ENCODE results near the gene RXRA. TPM values are rescaled to one million over a fixed set of nuclear protein-coding genes. Genes with fewer than 3 reads are reported as not detected.

RXRA gene
- total RNA-seq, 1 donor from 2014 or later = 16.8 TPM

- no peaks in the 10 kb centered on the region for H3K27me3 ChIP-seq (ENCODE audit: control insufficient read depth, insufficient read depth, low read length)
- DNase-seq (ENCODE audit: low read depth) = no peak
- FAIRE-seq = no peak
- H3K36me3 ChIP-seq (ENCODE audit: control insufficient read depth, insufficient read depth, low read length) = no peaks in the 10 kb centered on the region
- TF ChIP-seq, protein P1, sequence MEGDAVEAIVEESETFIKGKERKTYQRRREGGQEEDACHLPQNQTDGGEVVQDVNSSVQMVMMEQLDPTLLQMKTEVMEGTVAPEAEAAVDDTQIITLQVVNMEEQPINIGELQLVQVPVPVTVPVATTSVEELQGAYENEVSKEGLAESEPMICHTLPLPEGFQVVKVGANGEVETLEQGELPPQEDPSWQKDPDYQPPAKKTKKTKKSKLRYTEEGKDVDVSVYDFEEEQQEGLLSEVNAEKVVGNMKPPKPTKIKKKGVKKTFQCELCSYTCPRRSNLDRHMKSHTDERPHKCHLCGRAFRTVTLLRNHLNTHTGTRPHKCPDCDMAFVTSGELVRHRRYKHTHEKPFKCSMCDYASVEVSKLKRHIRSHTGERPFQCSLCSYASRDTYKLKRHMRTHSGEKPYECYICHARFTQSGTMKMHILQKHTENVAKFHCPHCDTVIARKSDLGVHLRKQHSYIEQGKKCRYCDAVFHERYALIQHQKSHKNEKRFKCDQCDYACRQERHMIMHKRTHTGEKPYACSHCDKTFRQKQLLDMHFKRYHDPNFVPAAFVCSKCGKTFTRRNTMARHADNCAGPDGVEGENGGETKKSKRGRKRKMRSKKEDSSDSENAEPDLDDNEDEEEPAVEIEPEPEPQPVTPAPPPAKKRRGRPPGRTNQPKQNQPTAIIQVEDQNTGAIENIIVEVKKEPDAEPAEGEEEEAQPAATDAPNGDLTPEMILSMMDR (IDR thresholded peaks at IDR 0.05; ENCODE audit: insufficient read depth, low read length, severe bottlenecking) = no peak
- no peak overlapping the region for H3K4me3 ChIP-seq (ENCODE audit: low read depth, low read length)
Measured at GRCh38 chr9:134445000-134445399, 118.7 kb downstream of the RXRA start.

GRCh38 chr9:134449180-134449916 lies 123.1 kb downstream of the RXRA start:
- TF ChIP-seq, protein P1 (IDR thresholded peaks at IDR 0.05; ENCODE audit: insufficient read depth, low read length, severe bottlenecking) = peak; percentile 96
- H3K36me3 ChIP-seq (ENCODE audit: control insufficient read depth, insufficient read depth, low read length) = no peaks in the 10 kb centered on the region
- H3K27me3 ChIP-seq (ENCODE audit: control insufficient read depth, insufficient read depth, low read length) = no peaks in the 10 kb centered on the region
- peak; percentile 84 for DNase-seq (ENCODE audit: low read depth)
- H3K4me3 ChIP-seq (ENCODE audit: low read depth, low read length) = no peak overlapping the region
- FAIRE-seq = peak; percentile 66

GRCh38 chr9:134451700-134452458 lies 125.6 kb downstream of the RXRA start:
- FAIRE-seq (no peak), DNase-seq (ENCODE audit: low read depth) (no peak)
- H3K27me3 ChIP-seq (ENCODE audit: control insufficient read depth, insufficient read depth, low read length) = no peaks in the 10 kb centered on the region
- H3K36me3 ChIP-seq (ENCODE audit: control insufficient read depth, insufficient read depth, low read length) = no peaks in the 10 kb centered on the region
- no peak overlapping the region for H3K4me3 ChIP-seq (ENCODE audit: low read depth, low read length)
- TF ChIP-seq, protein P1 (IDR thresholded peaks at IDR 0.05; ENCODE audit: insufficient read depth, low read length, severe bottlenecking) = no peak

- DNase-seq (ENCODE audit: low read depth) (no peak), FAIRE-seq (no peak)
- H3K36me3 ChIP-seq (ENCODE audit: control insufficient read depth, insufficient read depth, low read length) = no peaks in the 10 kb centered on the region
- H3K27me3 ChIP-seq (ENCODE audit: control insufficient read depth, insufficient read depth, low read length) = no peaks in the 10 kb centered on the region
- no peak overlapping the region for H3K4me3 ChIP-seq (ENCODE audit: low read depth, low read length)
- TF ChIP-seq, protein P1 (IDR thresholded peaks at IDR 0.05; ENCODE audit: insufficient read depth, low read length, severe bottlenecking) = no peak
Measured at GRCh38 chr9:134452728-134453127, 126.5 kb downstream of the RXRA start.

DNA sequence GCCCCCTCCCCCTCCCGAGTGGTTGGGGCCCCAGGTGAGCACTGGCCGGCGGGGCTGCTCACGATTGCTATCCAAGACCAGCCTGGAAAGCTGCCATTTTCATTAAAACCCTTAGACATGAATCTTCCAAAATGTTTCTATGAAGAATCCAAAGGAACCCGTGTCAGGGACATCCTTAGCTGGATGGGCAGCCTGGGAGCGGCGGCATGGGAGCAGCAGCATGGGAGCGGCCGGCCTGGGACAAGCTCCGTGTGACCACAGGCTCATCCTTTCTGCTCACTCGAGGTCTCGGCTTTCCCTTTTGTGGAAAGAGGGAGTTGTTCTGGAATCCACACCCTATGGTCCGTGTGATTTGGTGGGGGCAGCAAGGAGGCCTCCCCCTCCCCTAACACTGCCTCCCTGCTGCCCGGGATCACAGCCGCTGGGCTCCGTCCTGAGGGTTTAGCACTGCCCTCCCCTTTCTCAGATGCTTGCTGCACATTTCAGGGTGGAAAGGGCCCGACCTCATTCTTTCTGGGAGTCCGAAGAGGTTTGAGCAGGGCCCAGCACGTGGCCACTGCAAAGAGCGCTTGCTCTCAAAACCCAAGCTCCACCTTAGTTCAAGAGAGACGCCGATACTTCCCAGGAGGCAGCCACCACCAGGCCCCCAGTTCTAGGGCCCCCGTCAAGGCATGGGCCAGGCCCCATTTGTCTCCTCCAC lies 127.7 kb downstream of the RXRA start:
- no peaks in the 10 kb centered on the region for H3K27me3 ChIP-seq (ENCODE audit: control insufficient read depth, insufficient read depth, low read length)
- H3K4me3 ChIP-seq (ENCODE audit: low read depth, low read length) = no peak overlapping the region
- H3K36me3 ChIP-seq (ENCODE audit: control insufficient read depth, insufficient read depth, low read length) = no peaks in the 10 kb centered on the region
- TF ChIP-seq, protein P1 (IDR thresholded peaks at IDR 0.05; ENCODE audit: insufficient read depth, low read length, severe bottlenecking) = no peak
- FAIRE-seq (no peak), DNase-seq (ENCODE audit: low read depth) (no peak)

Data from bronchial epithelial cell (primary cell).